ENCODE results near the gene PRSS48. TPM values are rescaled to one million over a fixed set of nuclear protein-coding genes. Genes with fewer than 3 reads are reported as not detected.

Gene PRSS48
- total and polyA plus RNA-seq, 2 of the 4 experiments (the other 2 are of a cell fraction) = not detected

- no TSS peak for BruUV-seq (replicated peaks)
- H3K9ac ChIP-seq (ENCODE audit: low read depth, low read length) = no peak overlapping the region
- H2AK9ac ChIP-seq (replicated peaks; ENCODE audit: low read depth, low read length, poor library complexity) = no peak overlapping the region
- no peak overlapping the region for H3K23ac ChIP-seq (ENCODE audit: low read depth, low read length)
- intact Hi-C loops (cut with micrococcal nuclease) = no loop called here
- H2BK20ac ChIP-seq (ENCODE audit: low read depth, low read length) = no peak overlapping the region
- TF ChIP-seq BHLHE40 (IDR thresholded peaks at IDR 0.05; ENCODE audit: low read depth, low read length) (no peak), POLR2A (IDR thresholded peaks at IDR 0.05; ENCODE audit: low read depth, low read length) (no peak), RAD21 (IDR thresholded peaks at IDR 0.05; ENCODE audit: low read length) (no peak), MXI1 (IDR thresholded peaks at IDR 0.05; ENCODE audit: borderline replicate concordance, low read depth, low read length) (no peak), RFX5 (IDR thresholded peaks at IDR 0.05; ENCODE audit: low read depth, low read length) (no peak), USF2 (IDR thresholded peaks at IDR 0.05; ENCODE audit: low read depth, low read length) (no peak), ELK1 (IDR thresholded peaks at IDR 0.05; ENCODE audit: borderline replicate concordance, low read depth, low read length) (no peak), NFE2L2 (IDR thresholded peaks at IDR 0.05; ENCODE audit: low read depth, low read length) (no peak), CHD1 (IDR thresholded peaks at IDR 0.05; ENCODE audit: low read depth, low read length) (no peak), MAFK (IDR thresholded peaks at IDR 0.05; ENCODE audit: low read depth, low read length) (no peak), FOS (IDR thresholded peaks at IDR 0.05; ENCODE audit: low read depth, low read length) (no peak), RCOR1 (IDR thresholded peaks at IDR 0.05; ENCODE audit: insufficient replicate concordance, low read length) (no peak), MAZ (IDR thresholded peaks at IDR 0.05; ENCODE audit: borderline replicate concordance, low read depth, low read length) (no peak), CEBPB (IDR thresholded peaks at IDR 0.05; ENCODE audit: low read depth, low read length) (no peak), CTCF (conservative IDR thresholded peaks at IDR 0.05; ENCODE audit: low read depth, low read length) (no peak), SMC3 (IDR thresholded peaks at IDR 0.05; ENCODE audit: low read depth, low read length) (no peak)
- H3K56ac ChIP-seq (ENCODE audit: extremely low read depth, insufficient read depth, low read length) = no peak overlapping the region
- ChIA-PET POLR2A (ENCODE audit: unreplicated experiment) (no interaction called here), CTCF (interaction anchor here (0.7 kb wide), 1 partner anchor 1872 kb away, joined by 3 read pairs; no protein-coding TSS in a partner anchor)
- no peak overlapping the region for H4K91ac ChIP-seq (ENCODE audit: insufficient read depth, low read depth, low read length)
- no peak overlapping the region for H4K8ac ChIP-seq (ENCODE audit: low read depth in 2 of 2, low read length in 2 of 2)
- no peaks in the 10 kb centered on the region for H3K27me3 ChIP-seq (ENCODE audit: control insufficient read depth, insufficient read depth, low read length)
- H2BK5ac ChIP-seq (ENCODE audit: low read depth, low read length, poor library complexity, severe bottlenecking) = no peak overlapping the region
- WGBS, 2 experiments (ENCODE audit: extremely low coverage in 2 of 2, insufficient read length in 1 of 2) = 60% methylated on average over 2 of the region's 7 CpGs; no CpG with 5 or more reads in 1 of the 2 experiments
- H3K9me3 ChIP-seq (ENCODE audit: control insufficient read depth, insufficient read depth, low read length) = no peaks in the 10 kb centered on the region
- H3K79me1 ChIP-seq (ENCODE audit: low read depth in 1 of 2, low read length in 2 of 2) = no peaks in the 10 kb centered on the region
- no peak overlapping the region for H3K27ac ChIP-seq (ENCODE audit: insufficient read depth, low read length)
- H3K14ac ChIP-seq (replicated peaks; ENCODE audit: low read depth, low read length) = no peak overlapping the region
- no peak overlapping the region for H3K4me2 ChIP-seq (ENCODE audit: low read depth, low read length)
- H3K18ac ChIP-seq (ENCODE audit: low read depth, low read length) = no peak overlapping the region
- H2AFZ ChIP-seq (replicated peaks; ENCODE audit: low read length, poor library complexity) = no peak overlapping the region
- H2AK5ac ChIP-seq (ENCODE audit: low read depth, low read length) = no peak overlapping the region
- H3K4me3 ChIP-seq (ENCODE audit: insufficient read depth, low read depth, low read length) = no peak overlapping the region
- no peak overlapping the region for H3K4ac ChIP-seq (ENCODE audit: low read depth, low read length)
- in situ Hi-C loops (cut with MboI; ENCODE audit: low sequenced_read_pairs) = no loop called here
- H4K20me1 ChIP-seq (ENCODE audit: insufficient read depth, low read length) = no peaks in the 10 kb centered on the region
- no peaks in the 10 kb centered on the region for H3K36me3 ChIP-seq (ENCODE audit: control insufficient read depth, insufficient read depth, low read length)
- no peak overlapping the region for H4K5ac ChIP-seq (ENCODE audit: low read depth, low read length)
- dilution Hi-C loops (cut with HindIII; ENCODE audit: low sequenced_read_pairs, unreplicated experiment) = no loop called here
- no peak overlapping the region for H2BK15ac ChIP-seq (ENCODE audit: low read depth, low read length)
- no peak for DNase-seq
- no peak overlapping the region for H2BK120ac ChIP-seq (ENCODE audit: low read depth, low read length)
- H3K4me1 ChIP-seq (ENCODE audit: control insufficient read depth, insufficient read depth, low read length) = no peaks in the 10 kb centered on the region
- no peak for ATAC-seq (ENCODE audit: low read depth)
- 0 out of 2 replicates have a peak, but pooled peaks cover 3% of the 10 kb centered on the region for H3K9me1 ChIP-seq (ENCODE audit: insufficient read depth, low read length)
These were observed 10.4 kb downstream of the PRSS48 start for GRCh38 chr4:151287409-151287808.

All from IMR-90 (cell line).